ENCODE data around the gene YAP1.

DNA sequence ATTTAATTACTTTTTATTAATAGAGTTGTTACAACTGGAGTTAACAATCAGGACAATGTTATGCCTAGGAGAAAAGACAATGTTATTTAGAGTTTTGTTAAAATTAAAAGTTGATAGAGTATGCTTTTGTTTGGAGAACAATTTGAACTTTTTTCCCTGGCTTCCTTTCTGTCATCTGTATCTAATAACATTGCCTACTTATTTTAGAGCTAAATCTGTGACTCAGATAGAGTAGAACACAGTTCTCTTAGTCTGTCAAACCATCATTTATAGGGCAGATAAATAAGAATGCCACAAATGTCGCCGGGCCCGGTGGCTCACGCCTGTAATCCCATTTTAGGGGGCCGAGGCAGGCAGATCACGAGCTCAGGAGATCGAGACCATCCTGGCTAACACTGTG lies 28.9 kb upstream of the YAP1 start:
- TF ChIP-seq, protein P1, sequence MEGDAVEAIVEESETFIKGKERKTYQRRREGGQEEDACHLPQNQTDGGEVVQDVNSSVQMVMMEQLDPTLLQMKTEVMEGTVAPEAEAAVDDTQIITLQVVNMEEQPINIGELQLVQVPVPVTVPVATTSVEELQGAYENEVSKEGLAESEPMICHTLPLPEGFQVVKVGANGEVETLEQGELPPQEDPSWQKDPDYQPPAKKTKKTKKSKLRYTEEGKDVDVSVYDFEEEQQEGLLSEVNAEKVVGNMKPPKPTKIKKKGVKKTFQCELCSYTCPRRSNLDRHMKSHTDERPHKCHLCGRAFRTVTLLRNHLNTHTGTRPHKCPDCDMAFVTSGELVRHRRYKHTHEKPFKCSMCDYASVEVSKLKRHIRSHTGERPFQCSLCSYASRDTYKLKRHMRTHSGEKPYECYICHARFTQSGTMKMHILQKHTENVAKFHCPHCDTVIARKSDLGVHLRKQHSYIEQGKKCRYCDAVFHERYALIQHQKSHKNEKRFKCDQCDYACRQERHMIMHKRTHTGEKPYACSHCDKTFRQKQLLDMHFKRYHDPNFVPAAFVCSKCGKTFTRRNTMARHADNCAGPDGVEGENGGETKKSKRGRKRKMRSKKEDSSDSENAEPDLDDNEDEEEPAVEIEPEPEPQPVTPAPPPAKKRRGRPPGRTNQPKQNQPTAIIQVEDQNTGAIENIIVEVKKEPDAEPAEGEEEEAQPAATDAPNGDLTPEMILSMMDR (conservative IDR thresholded peaks at IDR 0.05) = no peak
- TF ChIP-seq ZFX (IDR thresholded peaks at IDR 0.05) = no peak

Data from C4-2B (cell line).